T-helper 2 cell treated with Interferon-gamma antibody and Interleukin-4, amounts not matched to agents 5 μg/mL and 100 μg/mL, for 36 hours (primary cell): ENCODE results near the gene PDGFA.
A peak's percentile ranks its signal among the peaks of the same experiment; 100 is the strongest.

Source experiments
- DNase-seq: peaks from one replicate; pipeline ENCODE4 v3.0.0; 2021; ENCODE audit warnings: low spot score
- H3K27ac Mint-ChIP-seq: one replicate; pipeline ENCODE4 v1.8.0; 2021; ENCODE audit warnings: mild to moderate bottlenecking, mixed read lengths
- H3K27me3 Mint-ChIP-seq: one replicate; pipeline ENCODE4 v1.8.0; 2021; ENCODE audit warnings: low read depth, mixed read lengths
- H3K36me3 Mint-ChIP-seq: one replicate; pipeline ENCODE4 v1.8.0; 2021; ENCODE audit warnings: low read depth, mixed read lengths
- H3K4me1 Mint-ChIP-seq: one replicate; pipeline ENCODE4 v1.8.0; 2021; ENCODE audit warnings: low read depth, mixed read lengths
- H3K4me3 Mint-ChIP-seq: one replicate; pipeline ENCODE4 v1.8.0; 2022; ENCODE audit warnings: mild to moderate bottlenecking, moderate library complexity, mixed read lengths
- H3K9me3 Mint-ChIP-seq: one replicate; pipeline ENCODE4 v1.8.0; 2021; ENCODE audit warnings: mixed read lengths

The PDGFA gene

GRCh38 chr7:471191-471865 is 48.3 kb downstream of the PDGFA start:
- no peak for DNase-seq
- Mint-ChIP-seq H3K27me3 (no peaks in the 10 kb centered on the region), H3K9me3 (peaks cover 16% of the 10 kb centered on the region), H3K4me1 (peaks cover 2% of the 10 kb centered on the region), H3K27ac (no peak overlapping the region), H3K36me3 (no peaks in the 10 kb centered on the region), H3K4me3 (no peak overlapping the region)

- no peak for DNase-seq
- peaks cover 2% of the 10 kb centered on the region for H3K4me1 Mint-ChIP-seq
- H3K9me3 Mint-ChIP-seq, result peaks cover 16% of the 10 kb centered on the region
These were observed 50.1 kb downstream of the PDGFA start for GRCh38 chr7:469563-469961.

GRCh38 chr7:468681-469562 is 50.7 kb downstream of the PDGFA start:
- Mint-ChIP-seq H3K27me3 (no peaks in the 10 kb centered on the region), H3K4me1 (peaks cover 2% of the 10 kb centered on the region), H3K9me3 (peaks cover 16% of the 10 kb centered on the region), H3K27ac (peak overlapping the region; percentile 9), H3K36me3 (no peaks in the 10 kb centered on the region), H3K4me3 (no peak overlapping the region)
- no peak for DNase-seq

More at GRCh38 chr7:469563-469961, 50.1 kb downstream of the PDGFA start:
- H3K27me3 Mint-ChIP-seq, result no peaks in the 10 kb centered on the region
- no peaks in the 10 kb centered on the region for H3K36me3 Mint-ChIP-seq
- no peak overlapping the region for H3K27ac Mint-ChIP-seq
- no peak overlapping the region for H3K4me3 Mint-ChIP-seq

DNA sequence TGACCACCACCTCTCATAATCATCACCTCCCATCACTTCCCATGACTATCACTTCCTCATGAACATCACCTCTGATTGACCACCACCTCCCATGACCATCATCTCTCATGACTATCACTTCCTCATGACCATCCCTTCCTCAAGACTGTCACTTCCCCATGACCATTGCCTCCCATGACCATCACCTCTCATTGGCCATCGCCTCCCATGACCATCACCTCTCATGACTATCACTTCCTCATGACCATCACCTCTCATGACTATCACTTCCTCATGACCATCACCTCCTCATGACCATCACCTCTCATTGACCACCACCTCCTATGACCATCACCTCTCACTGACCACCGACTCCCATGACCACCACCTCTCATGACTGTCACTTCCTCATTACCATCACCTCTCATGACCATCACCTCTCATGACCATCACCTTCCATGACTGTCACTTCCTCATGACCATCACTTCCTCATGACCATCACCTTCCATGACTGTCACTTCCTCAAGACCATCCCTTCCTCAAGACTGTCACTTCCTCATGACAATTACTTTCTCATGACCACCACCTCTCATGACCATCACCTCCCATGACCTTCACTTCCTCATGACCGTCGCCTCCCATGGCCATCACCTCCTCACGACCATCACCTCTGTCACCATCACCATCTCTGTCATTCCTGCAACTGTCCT is 51.6 kb downstream of the PDGFA start:
- no peak overlapping the region for H3K4me3 Mint-ChIP-seq
- H3K27ac Mint-ChIP-seq, result no peak overlapping the region
- peaks cover 2% of the 10 kb centered on the region for H3K4me1 Mint-ChIP-seq
- H3K36me3 Mint-ChIP-seq, result no peaks in the 10 kb centered on the region
- H3K27me3 Mint-ChIP-seq, result no peaks in the 10 kb centered on the region
- no peak for DNase-seq
- H3K9me3 Mint-ChIP-seq, result peaks cover 16% of the 10 kb centered on the region

GRCh38 chr7:467393-467828 is 52.2 kb downstream of the PDGFA start:
- peaks cover 2% of the 10 kb centered on the region for H3K4me1 Mint-ChIP-seq
- no peak for DNase-seq
- H3K27me3 Mint-ChIP-seq, result no peaks in the 10 kb centered on the region
- H3K9me3 Mint-ChIP-seq, result peaks cover 16% of the 10 kb centered on the region
- H3K27ac Mint-ChIP-seq, result no peak overlapping the region
- no peak overlapping the region for H3K4me3 Mint-ChIP-seq
- no peaks in the 10 kb centered on the region for H3K36me3 Mint-ChIP-seq

DNA sequence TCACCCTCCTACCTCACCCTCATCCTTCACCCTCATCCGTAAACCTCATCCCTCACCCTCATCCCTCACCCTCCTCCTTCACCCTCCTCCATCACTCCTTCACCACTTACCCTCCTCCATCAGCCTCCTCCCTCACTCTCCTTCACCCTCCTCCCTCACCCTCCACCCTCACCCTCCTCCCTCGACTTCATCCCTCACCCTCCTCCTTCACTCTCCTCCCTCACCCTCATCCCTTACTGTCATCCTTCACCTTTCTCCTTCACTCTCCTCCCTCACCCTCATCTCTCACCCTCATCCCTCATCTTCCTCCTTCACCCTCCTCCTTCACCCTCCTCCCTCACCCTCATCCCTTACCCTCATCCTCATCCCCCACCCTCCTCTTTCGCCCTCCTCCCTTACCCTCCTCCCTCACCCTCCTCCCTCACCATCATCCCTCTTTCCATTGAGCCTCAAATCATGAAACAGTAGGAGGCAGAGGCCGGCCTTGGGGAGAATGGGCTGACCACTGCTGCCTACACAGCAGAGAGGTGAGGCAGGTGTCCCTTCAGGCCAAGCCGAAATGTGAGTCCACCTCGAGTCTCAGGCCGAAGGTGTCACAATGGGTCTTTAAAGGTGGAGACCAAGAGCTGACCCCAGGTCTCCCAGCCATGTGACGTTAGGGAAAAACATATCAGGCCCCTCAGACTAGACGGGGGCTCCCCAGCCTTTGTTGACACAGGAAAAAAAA is 53.0 kb downstream of the PDGFA start:
- Mint-ChIP-seq H3K4me3 (no peak overlapping the region), H3K4me1 (peaks cover 2% of the 10 kb centered on the region), H3K9me3 (peaks cover 16% of the 10 kb centered on the region), H3K36me3 (no peaks in the 10 kb centered on the region), H3K27ac (no peak overlapping the region), H3K27me3 (no peaks in the 10 kb centered on the region)
- DNase-seq, result no peak

DNA sequence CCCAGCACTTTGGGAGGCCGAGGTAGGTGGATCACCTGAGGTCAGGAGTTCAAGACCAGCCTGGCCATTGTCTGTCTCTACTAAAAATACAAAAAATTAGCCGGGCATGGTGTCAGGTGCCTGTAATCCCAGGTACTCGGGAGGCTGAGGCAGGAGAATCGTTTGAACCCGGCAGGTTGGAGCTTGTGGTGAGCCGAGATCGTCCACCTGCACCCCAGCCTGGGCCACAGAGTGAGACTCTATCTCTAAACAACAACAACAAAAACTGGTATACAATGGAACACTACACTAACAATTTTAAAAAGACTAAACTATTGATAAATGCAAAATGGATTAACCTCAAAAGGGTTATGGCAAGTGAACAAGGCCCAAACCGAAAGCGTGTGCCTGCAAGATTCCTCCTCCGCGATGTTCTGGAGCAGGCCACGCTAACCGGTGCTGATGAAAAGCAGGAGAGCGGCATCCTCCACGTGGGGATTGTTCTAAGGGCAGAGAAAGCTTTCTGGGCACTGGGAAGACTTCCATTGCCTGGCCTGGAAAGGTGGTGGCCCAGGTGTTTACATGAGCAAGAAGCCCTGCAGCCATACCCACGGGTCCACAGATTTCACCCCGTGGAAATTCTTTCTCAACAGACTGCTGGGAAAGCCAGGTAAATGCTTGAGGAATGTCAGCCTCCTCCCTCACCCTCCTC is 53.8 kb downstream of the PDGFA start:
- DNase-seq, result no peak
- no peaks in the 10 kb centered on the region for H3K36me3 Mint-ChIP-seq
- H3K27ac Mint-ChIP-seq, result no peak overlapping the region
- no peaks in the 10 kb centered on the region for H3K27me3 Mint-ChIP-seq
- peaks cover 16% of the 10 kb centered on the region for H3K9me3 Mint-ChIP-seq
- no peak overlapping the region for H3K4me3 Mint-ChIP-seq
- H3K4me1 Mint-ChIP-seq, result peaks cover 2% of the 10 kb centered on the region

GRCh38 chr7:464454-465401 is 54.9 kb downstream of the PDGFA start:
- Mint-ChIP-seq H3K4me3 (no peak overlapping the region), H3K9me3 (peaks cover 16% of the 10 kb centered on the region), H3K4me1 (peaks cover 2% of the 10 kb centered on the region), H3K27ac (no peak overlapping the region), H3K36me3 (no peaks in the 10 kb centered on the region), H3K27me3 (no peaks in the 10 kb centered on the region)
- no peak for DNase-seq

DNA sequence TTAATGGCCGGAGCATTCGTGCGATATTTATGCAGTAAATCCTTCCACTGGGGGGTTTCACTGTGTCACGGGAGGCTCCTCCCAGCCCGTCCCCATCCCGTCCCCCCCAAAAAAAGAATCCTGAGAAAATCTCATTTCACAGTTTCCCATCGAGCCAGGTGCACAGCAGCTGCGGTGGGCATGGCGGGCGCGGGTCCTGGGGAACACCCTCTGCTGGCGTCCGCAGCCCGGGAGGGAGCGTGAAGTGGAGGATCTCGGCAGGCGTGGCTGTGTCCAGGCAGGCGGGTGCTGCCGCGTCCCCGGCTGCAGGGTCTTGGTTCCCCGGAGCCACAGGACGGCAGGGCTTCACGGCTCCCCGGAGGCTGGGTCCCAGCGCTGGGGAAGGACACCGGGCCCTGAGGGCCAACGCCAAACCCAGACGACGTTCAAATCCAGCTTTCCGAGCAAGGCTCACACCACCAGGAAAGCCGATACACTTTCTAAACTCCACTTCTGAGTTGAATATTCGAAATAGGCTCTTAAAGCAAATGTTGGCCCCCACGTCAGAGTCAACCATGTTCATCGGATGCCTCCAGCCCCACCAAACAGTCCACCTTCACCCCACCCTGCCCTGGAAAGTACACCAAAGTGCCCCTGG is 55.7 kb downstream of the PDGFA start:
- H3K27ac Mint-ChIP-seq, result no peak overlapping the region
- peaks cover 15% of the 10 kb centered on the region for H3K9me3 Mint-ChIP-seq

GRCh38 chr7:463362-463781 is 56.3 kb downstream of the PDGFA start:
- no peak overlapping the region for H3K4me3 Mint-ChIP-seq
- DNase-seq, result no peak
- peaks cover 11% of the 10 kb centered on the region for H3K9me3 Mint-ChIP-seq
- no peaks in the 10 kb centered on the region for H3K36me3 Mint-ChIP-seq
- no peak overlapping the region for H3K27ac Mint-ChIP-seq
- H3K4me1 Mint-ChIP-seq, result no peaks in the 10 kb centered on the region
- no peaks in the 10 kb centered on the region for H3K27me3 Mint-ChIP-seq

More for the DNA sequence above, 55.7 kb downstream of the PDGFA start:
- Mint-ChIP-seq H3K27me3 (no peaks in the 10 kb centered on the region), H3K4me3 (no peak overlapping the region), H3K36me3 (no peaks in the 10 kb centered on the region), H3K4me1 (peaks cover under 1% of the 10 kb centered on the region)
- no peak for DNase-seq

DNA sequence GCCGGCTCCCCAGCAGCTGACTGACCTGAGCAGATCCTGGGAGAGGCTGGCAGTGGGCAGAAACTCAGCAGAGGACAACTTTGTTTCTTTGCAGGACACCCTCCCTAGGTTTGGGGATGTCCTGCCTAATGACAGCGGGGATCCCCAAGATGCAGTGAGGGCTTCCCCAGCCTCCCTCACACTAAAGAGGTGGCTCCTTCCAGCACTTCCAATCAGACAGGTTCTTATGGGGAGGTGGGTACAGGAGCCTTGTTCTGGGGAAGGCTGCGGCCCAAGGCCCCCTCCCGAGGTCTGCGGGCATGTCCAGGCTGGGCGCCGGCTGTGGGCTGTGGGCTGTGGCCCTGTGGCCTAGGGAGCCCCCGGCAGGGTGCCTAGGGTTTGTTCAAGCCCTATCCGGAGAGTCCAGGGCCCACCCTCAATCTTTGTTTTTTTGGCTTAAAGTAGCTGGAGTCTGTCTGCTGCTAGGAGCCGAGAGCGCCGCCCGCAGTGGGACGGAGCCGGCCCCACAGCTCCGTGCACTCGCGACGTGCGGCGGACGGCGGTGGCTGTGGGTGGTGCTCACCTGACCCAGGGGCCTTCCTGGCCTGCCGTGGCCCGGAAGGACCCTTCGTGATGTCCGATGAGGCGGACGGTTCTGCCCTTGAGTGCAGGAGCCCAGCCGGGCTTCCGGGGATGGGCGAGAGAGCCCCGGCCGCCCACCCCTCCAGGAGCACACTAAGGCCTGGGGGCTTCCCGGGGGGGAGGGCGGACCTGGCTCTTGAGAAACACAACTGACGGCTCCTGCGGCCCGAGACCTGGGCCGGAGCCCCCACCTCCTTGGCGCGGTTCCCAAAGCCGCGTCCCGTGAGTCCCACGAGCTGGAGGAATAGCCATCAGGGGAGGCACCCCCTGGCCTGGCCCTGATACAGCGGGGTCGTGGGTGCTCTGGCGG is 57.2 kb downstream of the PDGFA start:
- H3K9me3 Mint-ChIP-seq, result peaks cover 2% of the 10 kb centered on the region
- no peak overlapping the region for H3K4me3 Mint-ChIP-seq
- DNase-seq, result no peak
- H3K27me3 Mint-ChIP-seq, result no peaks in the 10 kb centered on the region
- no peak overlapping the region for H3K27ac Mint-ChIP-seq
- no peaks in the 10 kb centered on the region for H3K4me1 Mint-ChIP-seq
- no peaks in the 10 kb centered on the region for H3K36me3 Mint-ChIP-seq
